GM12865 (cell line): ENCODE data around the gene BRCC3.
A peak's percentile ranks its signal among the peaks of the same experiment; 100 is the strongest.

ENCODE experiments used
- DNase-seq: peaks from one replicate; pipeline ENCODE4 v3.0.0; 2010; ENCODE audit warnings: low read depth
- H3K4me3 ChIP-seq: 2 replicates; pipeline ENCODE4 v1.5.1; 2011; ENCODE audit warnings: mild to moderate bottlenecking, low read depth, low read length, control low read depth
- CTCF ChIP-seq: IDR thresholded peaks from 2 replicates; pipeline ENCODE4 v1.5.1; 2011; ENCODE audit warnings: low read length, control low read depth, low read depth, inconsistent platforms; ENCODE audit not compliant: insufficient read depth; ENCODE audit errors: missing control alignments

Gene BRCC3

GRCh38 chrX:155048977-155049619, 22.2 kb upstream of the BRCC3 start:
- DNase-seq = peak; percentile 60
- no peak overlapping the region for H3K4me3 ChIP-seq
- peak; percentile 46 for TF ChIP-seq CTCF

- no peak for TF ChIP-seq CTCF
- no peak overlapping the region for H3K4me3 ChIP-seq
- no peak for DNase-seq
Observed at GRCh38 chrX:155052738-155053498, 18.4 kb upstream of the BRCC3 start.

GRCh38 chrX:155053656-155054055, 17.7 kb upstream of the BRCC3 start:
- no peak for DNase-seq
- H3K4me3 ChIP-seq = no peak overlapping the region
- no peak for TF ChIP-seq CTCF

- no peak for TF ChIP-seq CTCF
- no peak overlapping the region for H3K4me3 ChIP-seq
- no peak for DNase-seq
Observed at GRCh38 chrX:155054255-155054654, 17.1 kb upstream of the BRCC3 start.

GRCh38 chrX:155055494-155055893, 15.8 kb upstream of the BRCC3 start:
- TF ChIP-seq CTCF = no peak
- H3K4me3 ChIP-seq = no peak overlapping the region
- DNase-seq = no peak

GRCh38 chrX:155056471-155056870, 14.8 kb upstream of the BRCC3 start:
- no peak overlapping the region for H3K4me3 ChIP-seq
- DNase-seq = no peak
- no peak for TF ChIP-seq CTCF
